ENCODE data around the gene CLIC6. TPM values are rescaled to one million over a fixed set of nuclear protein-coding genes. Genes with fewer than 3 reads are reported as not detected.

The CLIC6 gene
- total RNA-seq = 9.9 TPM
- long read RNA-seq, partial matches to known transcripts = 1 of 7 reads
- long read RNA-seq, other reads (novel, unspliced or antisense) = 3 of 7 reads

- no peak for DNase-seq (ENCODE audit: low spot score)
These were observed at the start of gene CLIC6 for GRCh38 chr21:34668803-34669148. TSS of gene CLIC6 (plus strand) at chr21:34668994. CDS start at chr21:34669389, 395 bp downstream.

- no peak for DNase-seq (ENCODE audit: low spot score)
These were observed 48.7 kb upstream of the CLIC6 start for GRCh38 chr21:34619841-34620665.

GRCh38 chr21:34621434-34622350 lies 47.1 kb upstream of the CLIC6 start:
- DNase-seq (ENCODE audit: low spot score) = no peak

GRCh38 chr21:34623516-34623915 lies 45.3 kb upstream of the CLIC6 start:
- DNase-seq (ENCODE audit: low spot score) = no peak

GRCh38 chr21:34625030-34625593 lies 43.7 kb upstream of the CLIC6 start:
- no peak for DNase-seq (ENCODE audit: low spot score)

- no peak for DNase-seq (ENCODE audit: low spot score)
These were observed 42.7 kb upstream of the CLIC6 start for GRCh38 chr21:34626131-34626530.

- DNase-seq (ENCODE audit: low spot score) = no peak
These were observed 38.2 kb upstream of the CLIC6 start for GRCh38 chr21:34630536-34631143.

GRCh38 chr21:34632498-34632897 lies 36.3 kb upstream of the CLIC6 start:
- no peak for DNase-seq (ENCODE audit: low spot score)

GRCh38 chr21:34635307-34635706 lies 33.5 kb upstream of the CLIC6 start:
- no peak for DNase-seq (ENCODE audit: low spot score)

- no peak for DNase-seq (ENCODE audit: low spot score)
These were observed 31.8 kb upstream of the CLIC6 start for GRCh38 chr21:34636961-34637360.

- no peak for DNase-seq (ENCODE audit: low spot score)
These were observed 29.5 kb upstream of the CLIC6 start for GRCh38 chr21:34639250-34639649.

- no peak for DNase-seq (ENCODE audit: low spot score)
These were observed 28.7 kb upstream of the CLIC6 start for GRCh38 chr21:34639882-34640788.

GRCh38 chr21:34640858-34641257 lies 27.9 kb upstream of the CLIC6 start:
- DNase-seq (ENCODE audit: low spot score) = no peak

- DNase-seq (ENCODE audit: low spot score) = no peak
These were observed 26.4 kb upstream of the CLIC6 start for GRCh38 chr21:34642211-34643075.

- no peak for DNase-seq (ENCODE audit: low spot score)
These were observed 24.0 kb upstream of the CLIC6 start for GRCh38 chr21:34644825-34645224.

- DNase-seq (ENCODE audit: low spot score) = no peak
These were observed 21.2 kb upstream of the CLIC6 start for GRCh38 chr21:34647555-34647954.

GRCh38 chr21:34648739-34649297 lies 20.0 kb upstream of the CLIC6 start:
- DNase-seq (ENCODE audit: low spot score) = no peak

GRCh38 chr21:34649400-34649799 lies 19.4 kb upstream of the CLIC6 start:
- no peak for DNase-seq (ENCODE audit: low spot score)

- DNase-seq (ENCODE audit: low spot score) = no peak
These were observed 17.8 kb upstream of the CLIC6 start for GRCh38 chr21:34650861-34651431.
